Stimulated activated CD4-positive, alpha-beta T cell treated with anti-CD3 and anti-CD28 coated beads, Interleukin-15, amount 100 ng/mL, for 1 hour (primary cell): ENCODE data around the gene CALHM3.

ENCODE experiments used
- DNase-seq, 2 donors: peaks; one replicate each; pipeline ENCODE4 v3.0.0-alpha.2; 2020; ENCODE audit warnings: low read depth in 1 of 2, low spot score in 1 of 2

Gene CALHM3

DNA sequence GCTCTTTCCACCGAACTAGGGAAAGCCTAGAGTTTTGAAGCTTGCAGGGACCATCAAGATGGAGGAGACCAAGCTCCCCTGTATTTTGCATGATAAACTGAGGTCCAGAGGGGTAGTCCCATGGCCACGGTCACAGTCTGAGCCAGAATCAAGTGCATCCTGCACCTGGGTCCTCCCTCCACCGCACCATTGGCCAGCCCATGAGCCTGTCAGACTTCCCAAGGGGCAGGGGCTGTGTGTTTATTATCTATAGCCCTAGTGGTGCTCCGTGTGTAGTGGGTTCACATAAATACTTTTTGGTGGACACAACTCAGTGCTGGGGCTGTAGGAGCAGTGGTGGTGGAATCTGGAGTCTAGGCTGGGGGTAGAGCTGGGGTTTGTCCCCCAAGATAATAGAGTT lies 3.6 kb downstream of the CALHM3 start:
- DNase-seq = no peak

DNA sequence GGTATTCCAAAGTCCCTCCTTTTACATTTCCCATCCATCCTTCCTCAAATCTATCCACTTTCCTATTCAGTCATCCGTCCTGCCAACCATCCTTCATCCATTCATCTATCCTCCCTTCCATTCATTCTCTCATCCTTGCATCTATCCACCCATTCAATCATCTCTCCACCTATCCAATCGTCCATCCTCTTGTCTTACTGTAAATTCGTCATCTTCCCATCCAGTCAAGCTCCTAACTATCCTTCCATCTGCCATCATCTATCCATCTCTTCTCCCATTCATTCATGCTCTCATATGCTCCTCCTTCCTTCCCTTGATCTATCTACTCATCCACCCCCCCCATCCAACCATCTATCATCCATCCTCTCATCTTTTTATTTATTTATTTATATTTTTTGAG lies 5.0 kb downstream of the CALHM3 start:
- DNase-seq = no peak

DNA sequence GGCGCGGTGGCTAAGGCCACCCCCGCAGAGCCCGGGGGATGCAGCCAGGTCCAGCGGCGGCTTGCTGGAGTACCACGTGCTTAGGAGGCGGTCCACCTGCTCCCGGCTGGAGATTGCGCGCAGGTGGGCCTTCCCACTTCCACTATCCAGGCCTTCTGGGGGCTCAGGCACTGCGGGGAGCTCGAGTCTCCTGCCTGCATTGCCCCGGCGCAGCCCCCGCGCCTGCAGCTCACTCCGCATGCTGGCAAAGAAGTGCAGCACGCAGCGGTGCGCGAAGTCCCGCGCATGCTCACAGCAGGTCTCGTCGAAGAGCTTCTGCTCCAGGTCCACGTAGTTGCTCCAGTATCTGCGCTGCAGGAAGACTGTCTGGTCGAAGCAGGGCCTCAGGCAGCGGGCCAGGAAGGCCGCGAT lies 5.8 kb downstream of the CALHM3 start:
- no peak for DNase-seq

DNA sequence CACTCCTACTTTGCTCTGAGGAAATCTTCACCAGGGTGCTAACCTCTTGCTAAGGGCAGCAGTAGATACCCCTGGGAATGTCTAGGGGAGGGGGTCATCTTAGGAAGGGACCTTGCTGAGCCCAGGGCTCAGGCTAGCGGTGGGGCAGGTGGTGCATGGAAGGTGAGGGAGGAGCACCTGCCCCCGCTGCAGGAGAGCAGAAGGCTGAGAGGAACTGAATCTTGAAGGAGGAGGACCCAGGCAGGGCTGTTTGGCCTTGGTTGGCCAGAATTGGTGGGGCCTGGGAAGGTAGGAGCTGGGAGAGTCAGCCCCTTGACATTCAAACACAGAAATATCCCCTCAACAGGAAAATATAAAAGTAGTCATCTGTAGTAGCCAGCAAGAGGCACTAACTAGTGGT lies 7.0 kb downstream of the CALHM3 start:
- DNase-seq = no peak

GRCh38 chr10:103470761-103471653 lies 8.0 kb downstream of the CALHM3 start:
- DNase-seq = peak; percentile 24 to 50

DNA sequence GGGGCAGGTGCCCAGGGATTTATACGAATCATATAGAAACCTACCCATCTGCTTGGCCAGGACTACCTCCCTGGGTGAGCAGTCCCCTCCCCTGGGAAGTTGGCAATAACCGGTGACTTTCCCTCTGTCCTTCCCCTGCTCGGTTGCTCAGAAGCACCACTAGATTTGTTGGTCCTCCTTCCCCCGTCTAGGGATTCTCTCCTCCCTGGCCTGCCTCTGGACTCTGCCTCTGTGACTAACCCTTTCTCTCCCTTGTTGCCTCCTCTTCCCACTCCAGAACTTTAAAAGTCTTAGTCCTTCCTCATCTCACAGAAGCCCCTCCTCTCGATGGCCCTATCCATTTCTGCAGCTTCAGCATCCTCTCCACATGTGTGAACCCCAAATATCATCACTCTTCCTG lies 9.8 kb downstream of the CALHM3 start:
- no peak for DNase-seq

- DNase-seq = no peak
Measured at GRCh38 chr10:103467406-103467805, 11.6 kb downstream of the CALHM3 start.

DNA sequence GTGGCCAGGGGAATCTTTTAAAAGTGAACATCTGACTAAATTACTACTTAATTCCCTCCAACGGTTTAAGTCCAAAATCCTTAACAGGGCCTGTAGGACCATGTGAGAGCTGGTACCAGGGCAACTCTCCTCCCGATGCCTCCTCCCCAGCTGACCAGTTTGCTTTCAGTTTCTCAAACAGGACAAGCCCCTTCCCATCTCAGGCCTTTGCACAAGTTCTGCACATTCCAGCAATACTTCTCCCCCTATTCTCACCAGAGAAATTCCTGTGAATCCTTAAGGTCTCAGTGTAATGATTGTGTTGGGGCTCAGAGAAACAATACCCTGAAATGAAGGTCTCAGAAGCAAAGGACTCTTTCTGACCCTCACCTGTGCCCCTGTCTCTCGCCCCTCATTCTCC lies 12.3 kb downstream of the CALHM3 start:
- no peak for DNase-seq

GRCh38 chr10:103465411-103466179 lies 13.4 kb downstream of the CALHM3 start:
- no peak for DNase-seq

- no peak for DNase-seq
Measured at GRCh38 chr10:103463499-103463898, 15.5 kb downstream of the CALHM3 start.

DNA sequence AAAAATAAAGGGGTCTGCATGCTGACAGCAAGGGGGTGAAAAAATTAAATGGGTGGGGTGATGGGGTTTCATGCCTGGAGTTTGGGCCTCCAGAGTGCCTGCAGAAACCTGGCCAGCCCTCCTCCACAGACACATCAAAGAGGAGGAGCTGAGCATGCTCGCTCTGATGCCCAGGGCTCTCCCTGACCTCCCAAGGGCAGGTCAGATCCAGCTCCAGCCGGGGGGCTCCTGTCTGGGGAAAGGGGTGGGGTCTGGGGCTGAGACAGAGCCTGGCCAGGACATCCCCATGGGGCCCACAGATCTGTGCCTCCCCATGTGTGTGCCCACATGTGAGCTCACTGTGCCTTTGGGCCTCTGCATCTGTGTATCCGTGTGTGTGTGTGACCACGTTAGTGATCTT lies 19.4 kb downstream of the CALHM3 start:
- DNase-seq = no peak

DNA sequence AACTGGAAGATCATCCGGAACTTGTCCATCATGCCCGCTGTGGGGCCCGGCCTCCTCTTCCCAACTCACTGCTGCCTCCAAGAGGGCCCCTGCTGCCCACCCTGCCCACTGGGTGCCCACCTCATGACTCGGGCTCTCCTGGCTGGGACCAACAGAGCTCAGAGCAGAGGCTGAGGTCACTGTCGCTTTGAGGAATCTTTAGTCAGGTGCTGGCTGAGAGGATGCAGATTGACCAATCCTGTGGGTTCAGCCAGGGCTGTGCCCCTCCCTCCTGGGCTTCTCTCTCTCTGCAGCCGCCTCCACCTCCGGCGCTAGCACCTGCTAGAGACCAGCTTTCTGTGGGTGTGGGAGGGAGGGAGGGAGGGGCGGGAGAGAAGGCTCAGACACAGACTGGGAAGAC lies 20.3 kb downstream of the CALHM3 start, which contains the start of gene CALHM1:
CALHM1 (minus strand) TSS at position 181 of the 400 bp plus-strand sequence; CDS start at position 32, 149 bp downstream.
- DNase-seq = no peak

GRCh38 chr10:103457896-103458583 lies 21.0 kb downstream of the CALHM3 start:
- no peak for DNase-seq

DNA sequence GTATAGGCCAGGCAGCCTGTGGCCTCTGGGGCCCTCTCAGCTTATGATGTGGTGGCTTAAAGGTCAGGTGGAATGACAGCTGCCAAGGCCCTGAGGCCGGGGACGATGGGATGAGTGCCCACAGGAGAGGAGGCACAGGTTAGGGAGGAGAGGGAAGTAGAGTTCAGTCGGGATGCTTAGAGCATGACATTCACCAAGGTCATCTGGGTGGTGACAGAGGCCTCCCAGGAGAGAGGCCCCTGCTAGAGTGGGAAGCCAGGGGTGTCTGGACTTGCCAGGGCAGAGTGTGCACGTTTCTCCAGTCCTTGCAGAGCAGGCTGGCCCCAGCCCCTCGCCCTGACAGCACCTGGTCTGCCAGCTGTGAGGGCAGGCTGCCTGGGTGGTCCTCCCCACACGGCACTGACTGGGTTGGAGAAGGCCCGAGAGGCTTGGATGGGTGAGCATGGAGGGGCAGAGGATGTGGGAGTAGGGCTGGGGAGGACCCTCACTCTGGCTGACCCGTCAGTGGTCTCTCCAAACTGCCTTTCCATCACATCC lies 21.8 kb downstream of the CALHM3 start:
- DNase-seq = no peak

DNA sequence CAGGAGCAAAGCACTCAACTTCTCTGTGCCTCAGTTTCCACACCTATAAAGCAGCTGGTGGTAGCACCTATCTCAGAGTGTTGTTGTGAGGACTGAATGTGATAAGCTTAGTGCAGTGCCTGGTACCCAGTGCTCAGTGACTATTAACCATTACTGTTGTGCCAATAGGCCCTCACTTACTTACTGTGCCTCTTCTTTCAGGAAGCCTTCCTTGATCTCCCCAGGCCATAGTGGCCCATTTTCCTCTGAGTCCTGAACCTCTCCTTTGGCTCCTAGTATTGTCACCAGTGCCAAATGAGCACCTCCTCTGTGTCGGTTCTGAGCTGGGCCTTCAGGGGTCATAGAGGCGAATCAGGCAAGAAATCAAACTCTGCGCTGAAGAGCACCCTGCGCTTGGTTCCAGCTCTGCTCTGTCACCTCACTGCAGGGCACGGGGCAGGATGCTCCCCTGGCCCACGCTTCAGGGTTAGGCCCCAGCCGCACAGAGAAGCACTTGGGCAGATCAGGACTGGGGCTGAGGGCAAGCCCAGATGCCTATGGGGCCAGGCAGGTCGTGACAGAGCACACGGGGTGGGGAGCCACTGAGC lies 22.9 kb downstream of the CALHM3 start:
- DNase-seq = no peak

- DNase-seq = no peak
Measured at GRCh38 chr10:103455235-103455634, 23.8 kb downstream of the CALHM3 start.

GRCh38 chr10:103454026-103454425 lies 25.0 kb downstream of the CALHM3 start:
- DNase-seq = no peak

DNA sequence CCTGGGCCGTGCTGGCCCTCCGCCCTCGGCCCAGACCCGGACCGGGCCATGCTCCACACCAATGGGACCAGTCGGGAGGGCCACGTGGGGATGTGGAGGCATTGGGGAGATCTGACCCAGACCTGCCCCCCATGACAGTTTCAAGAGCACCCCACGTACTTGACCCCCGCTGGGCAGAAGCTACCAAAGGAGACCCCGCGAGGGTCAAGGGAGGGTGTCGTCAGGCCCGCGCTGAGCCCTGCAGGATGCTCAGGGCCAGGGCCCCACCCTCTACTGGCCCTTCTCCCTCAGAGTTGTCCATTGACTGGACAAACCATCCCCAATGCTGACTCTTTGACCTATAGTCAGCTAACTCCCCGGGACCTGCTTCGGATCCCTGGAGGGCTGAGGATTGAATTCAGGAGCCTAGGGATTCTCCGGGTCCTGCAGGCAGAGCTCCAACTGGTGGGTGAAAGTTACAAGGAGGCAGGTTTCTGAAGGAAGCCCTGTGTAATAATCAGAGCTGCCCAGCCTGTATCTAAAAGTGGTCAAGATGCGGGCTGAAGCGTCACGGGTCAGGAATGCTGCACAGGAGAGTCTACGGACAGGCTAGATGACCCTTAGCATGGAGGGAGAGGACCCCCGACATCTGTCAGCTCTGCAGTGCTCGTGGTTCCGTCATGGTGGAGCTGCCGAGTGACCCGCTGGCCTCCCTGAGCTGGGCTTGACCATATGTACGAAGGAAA lies 26.4 kb downstream of the CALHM3 start:
- DNase-seq = no peak

GRCh38 chr10:103451831-103452505 lies 27.1 kb downstream of the CALHM3 start, which contains the start of gene CALHM2:
Gene CALHM2 (minus strand): TSS chr10:103452370. CDS start chr10:103449941, 2,429 bp downstream.
- peak; percentile 36 to 49 for DNase-seq
